Myometrial cell (primary cell): ENCODE measurements around the gene LGALS12. TPM values are rescaled to one million over a fixed set of nuclear protein-coding genes. Genes with fewer than 3 reads are reported as not detected.

Source experiments
- total RNA-seq: library from RNA; depleted of rRNA; stranded (reverse); fragments of >200 nt; gene quantifications from 2 replicates; pipeline ENCODE4 v1.2.3, GENCODE V29; 2015

LGALS12 gene
- total RNA-seq: not detected in 2 replicates

GRCh38 chr11:63505857-63506528, at the start of gene LGALS12:
Gene LGALS12, plus strand, starts transcription at chr11:63506084. Its CDS starts 375 bp downstream, at chr11:63506459.

DNA sequence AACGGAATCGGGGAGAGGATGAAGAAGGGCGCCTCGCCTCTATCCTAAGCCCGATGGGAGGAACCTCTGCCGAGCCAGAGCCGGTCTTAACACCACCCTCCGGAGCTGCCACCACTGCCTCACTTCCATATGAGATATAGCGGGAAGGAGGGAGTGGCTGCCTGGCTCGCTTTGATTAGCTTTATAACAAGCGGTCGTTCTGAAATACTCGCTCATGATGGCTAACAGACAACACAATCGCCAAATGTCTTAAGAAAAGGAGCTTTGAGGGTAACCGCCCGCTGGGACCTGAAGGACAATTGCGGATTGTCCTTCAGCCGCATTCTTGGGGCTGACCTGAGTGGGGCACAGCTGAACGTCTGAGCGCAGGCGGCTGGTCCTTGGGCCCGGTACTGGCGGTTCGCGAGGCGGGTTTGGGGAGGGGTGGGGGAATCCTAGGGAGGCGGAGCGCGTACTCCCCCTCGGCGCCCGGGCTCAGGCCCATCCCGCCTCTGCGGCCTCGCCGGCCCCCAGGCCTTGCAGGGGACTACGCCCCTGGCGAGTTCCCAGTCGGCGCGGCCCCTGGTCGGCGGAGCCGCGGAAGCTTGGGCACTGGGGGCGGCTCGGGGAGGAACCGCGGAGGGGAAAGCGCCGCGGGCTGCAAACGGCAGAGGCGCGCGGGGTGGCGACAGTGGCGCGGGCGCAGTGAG, 15.2 kb upstream of the LGALS12 start, which contains the start of gene PLAAT5:
Gene PLAAT5, minus strand, starts transcription at position 617 of the 689 bp plus-strand sequence. Its CDS starts 133 bp downstream, at position 484.

GRCh38 chr11:63536669-63537292, 30.9 kb downstream of the LGALS12 start, which contains the start of gene PLAAT4:
Gene PLAAT4, plus strand, starts transcription at chr11:63536808. Its CDS starts 61 bp downstream, at chr11:63536869.

DNA sequence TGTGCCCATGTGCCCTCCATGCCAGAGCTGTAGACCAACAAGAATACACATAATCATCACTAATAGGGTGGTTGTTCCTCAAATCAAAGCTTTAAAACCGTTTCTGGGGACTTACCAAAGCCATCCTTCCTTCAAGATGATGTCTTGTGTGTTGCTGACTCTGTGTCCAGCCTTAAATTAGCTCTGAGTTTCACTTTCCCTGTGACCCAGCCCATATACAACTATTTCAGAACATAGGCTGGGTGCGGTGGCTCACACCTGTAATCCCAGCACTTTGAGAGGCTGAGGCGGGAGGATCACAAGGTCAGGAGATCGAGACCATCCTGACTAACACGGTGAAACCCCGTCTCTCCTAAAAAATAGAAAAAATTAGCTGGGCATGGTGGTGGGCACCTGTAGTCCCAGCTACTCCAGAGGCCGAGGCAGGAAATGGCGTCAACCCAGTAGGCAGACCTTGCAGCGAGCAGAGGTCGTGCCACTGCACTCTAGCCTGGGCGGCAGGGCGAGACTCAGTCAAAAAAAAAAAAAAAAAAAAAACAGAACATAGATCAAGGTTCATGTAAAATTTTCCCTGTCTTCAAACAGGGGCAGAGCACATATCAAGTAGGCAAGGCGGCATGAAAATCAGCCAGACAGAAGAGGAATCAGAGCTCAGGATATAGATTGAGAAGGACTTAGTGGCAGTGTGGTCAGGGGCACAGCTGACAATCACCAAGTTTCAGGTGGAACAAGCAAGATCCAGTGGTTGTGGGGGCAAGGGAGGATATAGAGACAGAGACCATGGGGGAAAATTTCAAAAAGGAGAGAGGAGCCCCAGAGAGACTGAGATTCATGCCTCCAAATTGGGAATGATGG, 57.5 kb downstream of the LGALS12 start, which contains the start of gene PLAAT2:
Gene PLAAT2, minus strand, starts transcription at position 179 of the 855 bp plus-strand sequence. Its CDS starts 55 bp downstream, at position 124.

Other genes starting within 250 kb of the LGALS12 start
- not detected in 2 replicates for gene SLC22A9, start 136.3 kb upstream of the LGALS12 start, total RNA-seq
- gene PLAAT5, start 14.9 kb upstream of the LGALS12 start, total RNA-seq: not detected in 2 replicates
- gene PLAAT4, start 30.7 kb downstream of the LGALS12 start, total RNA-seq: 29.1 and 43.8 TPM in 2 replicates
- not detected in 2 replicates for gene PLAAT2, start 57.3 kb downstream of the LGALS12 start, total RNA-seq
- gene PLAAT3, start 108.3 kb downstream of the LGALS12 start, total RNA-seq: 6.6 and 12.2 TPM in 2 replicates
- gene ATL3, start 165.3 kb downstream of the LGALS12 start, total RNA-seq: 84.5 and 94.5 TPM in 2 replicates
- 85.1 and 103 TPM in 2 replicates for gene RTN3, start 175.4 kb downstream of the LGALS12 start, total RNA-seq